Measurements from ENCODE around the gene SUSD1. TPM values are rescaled to one million over a fixed set of nuclear protein-coding genes. Genes with fewer than 3 reads are reported as not detected.

Gene SUSD1
- total RNA-seq, 4 donors from 2014 or later: 2.6 to 6.2 (median 3.4) TPM

DNA sequence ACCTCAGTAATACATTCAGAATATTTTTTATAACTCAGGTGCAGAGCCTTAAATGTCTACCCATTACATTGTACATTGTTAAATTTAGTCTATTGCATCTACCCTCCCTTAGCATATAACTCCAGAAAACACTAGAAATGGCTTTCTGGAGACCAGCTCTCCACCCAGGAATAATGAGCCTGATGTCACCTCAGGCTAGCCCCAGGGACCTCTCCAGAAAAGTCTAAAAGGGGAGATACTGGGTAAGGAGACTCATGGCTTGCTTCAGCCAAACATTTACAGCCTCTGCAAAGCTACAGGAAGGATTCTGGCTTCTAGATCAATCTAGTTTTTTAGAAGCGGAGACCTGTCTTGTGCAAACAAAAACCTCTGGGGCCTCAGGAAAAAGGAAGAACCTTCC, 13.8 kb upstream of the SUSD1 start:
- H3K4me3 ChIP-seq (ENCODE audit: low read depth, poor library complexity, severe bottlenecking): no peak overlapping the region
- intact Hi-C loops (cut with DNase I; ENCODE audit: low total_unique reads): no loop called here
- TF ChIP-seq POLR2A (IDR thresholded peaks at IDR 0.05): no peak
- TF ChIP-seq, protein P1, sequence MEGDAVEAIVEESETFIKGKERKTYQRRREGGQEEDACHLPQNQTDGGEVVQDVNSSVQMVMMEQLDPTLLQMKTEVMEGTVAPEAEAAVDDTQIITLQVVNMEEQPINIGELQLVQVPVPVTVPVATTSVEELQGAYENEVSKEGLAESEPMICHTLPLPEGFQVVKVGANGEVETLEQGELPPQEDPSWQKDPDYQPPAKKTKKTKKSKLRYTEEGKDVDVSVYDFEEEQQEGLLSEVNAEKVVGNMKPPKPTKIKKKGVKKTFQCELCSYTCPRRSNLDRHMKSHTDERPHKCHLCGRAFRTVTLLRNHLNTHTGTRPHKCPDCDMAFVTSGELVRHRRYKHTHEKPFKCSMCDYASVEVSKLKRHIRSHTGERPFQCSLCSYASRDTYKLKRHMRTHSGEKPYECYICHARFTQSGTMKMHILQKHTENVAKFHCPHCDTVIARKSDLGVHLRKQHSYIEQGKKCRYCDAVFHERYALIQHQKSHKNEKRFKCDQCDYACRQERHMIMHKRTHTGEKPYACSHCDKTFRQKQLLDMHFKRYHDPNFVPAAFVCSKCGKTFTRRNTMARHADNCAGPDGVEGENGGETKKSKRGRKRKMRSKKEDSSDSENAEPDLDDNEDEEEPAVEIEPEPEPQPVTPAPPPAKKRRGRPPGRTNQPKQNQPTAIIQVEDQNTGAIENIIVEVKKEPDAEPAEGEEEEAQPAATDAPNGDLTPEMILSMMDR (IDR thresholded peaks at IDR 0.05): no peak
- DNase-seq (ENCODE audit: low spot score in 2 of 2): no peak
- 44 to 63% methylated on average over 1 of the region's 1 CpG for WGBS, 2 donors

- no peak for DNase-seq (ENCODE audit: low spot score in 2 of 2)
- TF ChIP-seq POLR2A (IDR thresholded peaks at IDR 0.05): no peak
- TF ChIP-seq, protein P1 (IDR thresholded peaks at IDR 0.05): no peak
- intact Hi-C loops (cut with DNase I; ENCODE audit: low total_unique reads): no loop called here
- H3K4me3 ChIP-seq (ENCODE audit: low read depth, poor library complexity, severe bottlenecking): no peak overlapping the region
- 53 to 58% methylated on average over 4 of the region's 4 CpGs for WGBS, 2 donors
Observed at GRCh38 chr9:112187404-112187803, 12.3 kb upstream of the SUSD1 start.

GRCh38 chr9:112186695-112187094, 11.6 kb upstream of the SUSD1 start:
- DNase-seq (ENCODE audit: low spot score in 2 of 2): no peak
- H3K4me3 ChIP-seq (ENCODE audit: low read depth, poor library complexity, severe bottlenecking): no peak overlapping the region
- WGBS, 2 donors: 64 to 67% methylated on average over 4 of the region's 4 CpGs
- TF ChIP-seq, protein P1 (IDR thresholded peaks at IDR 0.05): no peak
- TF ChIP-seq POLR2A (IDR thresholded peaks at IDR 0.05): no peak
- intact Hi-C loops (cut with DNase I; ENCODE audit: low total_unique reads): no loop called here

DNA sequence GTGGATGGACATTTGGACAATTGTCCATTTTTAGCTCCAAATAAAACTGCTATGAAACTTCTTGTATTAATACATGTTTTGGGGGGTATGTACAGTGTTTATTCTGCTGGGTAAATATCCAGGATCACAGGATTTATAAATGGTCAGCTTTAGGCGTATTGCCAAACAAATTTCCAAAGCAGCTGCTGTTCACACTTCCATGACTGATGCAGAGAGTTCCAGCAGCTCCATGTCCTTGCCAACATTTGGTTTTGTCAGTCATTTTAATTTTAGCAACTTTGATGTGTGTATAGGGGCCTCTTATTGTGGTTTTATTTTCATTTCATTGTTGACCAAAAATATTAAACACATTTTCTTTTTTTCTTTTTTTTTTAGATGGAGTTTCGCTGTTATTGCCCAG, 9.8 kb upstream of the SUSD1 start:
- TF ChIP-seq, protein P1 (IDR thresholded peaks at IDR 0.05): no peak
- no peak for TF ChIP-seq POLR2A (IDR thresholded peaks at IDR 0.05)
- intact Hi-C loops (cut with DNase I; ENCODE audit: low total_unique reads): no loop called here
- 88 to 92% methylated on average over 2 of the region's 2 CpGs for WGBS, 2 donors
- H3K4me3 ChIP-seq (ENCODE audit: low read depth, poor library complexity, severe bottlenecking): no peak overlapping the region
- DNase-seq (ENCODE audit: low spot score in 2 of 2): no peak

DNA sequence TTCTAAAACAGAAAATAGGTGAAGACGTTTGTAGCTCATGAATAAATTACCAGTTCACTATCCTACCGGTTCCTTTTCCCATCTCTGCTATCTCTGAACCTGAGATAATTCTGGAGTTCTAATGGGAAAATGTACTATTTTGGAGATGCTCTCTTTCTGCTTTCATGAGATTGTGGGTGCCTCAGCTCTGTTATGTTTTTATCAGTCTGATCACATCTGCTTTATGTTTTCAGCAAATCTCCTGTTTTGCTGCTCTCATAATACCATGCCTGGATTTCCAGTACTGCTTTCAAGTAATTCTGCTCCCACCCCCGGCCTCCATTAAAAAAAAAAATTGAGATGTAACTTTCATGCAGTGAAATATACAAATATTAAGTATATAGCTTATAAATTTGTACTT, 9.1 kb upstream of the SUSD1 start:
- no peak overlapping the region for H3K4me3 ChIP-seq (ENCODE audit: low read depth, poor library complexity, severe bottlenecking)
- intact Hi-C loops (cut with DNase I; ENCODE audit: low total_unique reads): no loop called here
- WGBS, 2 donors: 87 to 88% methylated on average over 3 of the region's 3 CpGs
- TF ChIP-seq POLR2A (IDR thresholded peaks at IDR 0.05): no peak
- TF ChIP-seq, protein P1 (IDR thresholded peaks at IDR 0.05): no peak
- no peak for DNase-seq (ENCODE audit: low spot score in 2 of 2)

DNA sequence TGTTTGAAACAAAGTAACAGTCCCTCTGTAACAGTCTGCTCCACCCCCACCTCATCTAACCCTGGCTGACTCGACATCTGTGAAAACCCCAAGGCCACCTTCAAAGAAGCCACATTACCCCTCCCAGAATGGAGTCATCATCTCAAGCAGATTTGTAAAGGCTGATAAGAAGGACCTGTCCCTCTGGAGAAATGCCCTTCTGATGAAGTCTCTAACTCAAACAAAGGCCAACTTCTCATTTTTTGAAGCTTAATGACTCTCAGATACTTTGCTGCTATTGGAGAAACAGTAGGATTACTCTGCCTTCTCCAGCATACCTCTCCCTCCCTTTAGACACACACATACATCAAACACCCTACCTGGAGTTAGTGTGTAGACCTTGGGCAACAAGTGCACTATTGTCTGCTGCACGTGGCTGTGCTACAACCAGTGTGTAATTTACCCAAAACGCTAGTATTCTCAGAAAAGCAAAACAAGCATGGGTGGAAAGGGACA, 5.3 kb upstream of the SUSD1 start:
- intact Hi-C loops (cut with DNase I; ENCODE audit: low total_unique reads): no loop called here
- TF ChIP-seq POLR2A (IDR thresholded peaks at IDR 0.05): no peak
- TF ChIP-seq, protein P1 (IDR thresholded peaks at IDR 0.05): no peak
- H3K4me3 ChIP-seq (ENCODE audit: low read depth, poor library complexity, severe bottlenecking): no peak overlapping the region
- DNase-seq (ENCODE audit: low spot score in 2 of 2): no peak
- WGBS, 2 donors: 31 to 39% methylated on average over 3 of the region's 3 CpGs

Measured in lower leg skin (tissue), 4 donors.